Smooth muscle cell (in vitro differentiated cells): ENCODE measurements around the gene CCL8. TPM values are rescaled to one million over a fixed set of nuclear protein-coding genes. Genes with fewer than 3 reads are reported as not detected.
"Not testable (repeated sequence)": the region's sequence is repeated elsewhere in the genome, so short reads cannot be mapped to it uniquely, and the experiment has no call there.

ENCODE experiments used
- DNase-seq: peaks from one replicate; lab custom pipeline; 2025; ENCODE audit not compliant: unreplicated experiment; lab: John Stamatoyannopoulos, UW
- H2AFZ ChIP-seq: fragments of 200-600 bp; sonication (generic); 2 replicates; pipeline ENCODE4 v1.6.0; 2016; ENCODE audit warnings: antibody characterized with exemption, low read depth, mild to moderate bottlenecking
- H3F3A ChIP-seq: fragments of 200-600 bp; sonication (generic); 2 replicates; pipeline ENCODE4 v1.6.0; 2017; ENCODE audit warnings: antibody characterized with exemption, low read depth
- H3K27ac ChIP-seq: fragments of 200-600 bp; sonication (generic); 2 replicates; pipeline ENCODE4 v1.5.1; 2016; ENCODE audit warnings: low read depth, mild to moderate bottlenecking
- H3K27me3 ChIP-seq: fragments of 200-600 bp; sonication (generic); 2 replicates; pipeline ENCODE4 v1.6.1; 2016; ENCODE audit warnings: low read depth, mild to moderate bottlenecking
- H3K36me3 ChIP-seq: fragments of 200-600 bp; sonication (generic); 2 replicates; pipeline ENCODE4 v1.5.1; 2016; ENCODE audit warnings: low read depth
- H3K4me1 ChIP-seq: fragments of 200-600 bp; sonication (generic); 2 replicates; pipeline ENCODE4 v1.5.1; 2016; ENCODE audit warnings: low read depth
- H3K4me2 ChIP-seq: fragments of 200-600 bp; sonication (generic); 2 replicates; pipeline ENCODE4 v1.6.0; 2016; ENCODE audit warnings: mild to moderate bottlenecking
- H3K4me3 ChIP-seq: fragments of 200-600 bp; sonication (generic); 2 replicates; pipeline ENCODE4 v1.5.1; 2016; ENCODE audit warnings: mild to moderate bottlenecking
- H3K79me2 ChIP-seq: fragments of 200-600 bp; sonication (generic); 2 replicates; pipeline ENCODE4 v1.6.0; 2016; ENCODE audit warnings: low read depth, mild to moderate bottlenecking
- H3K9ac ChIP-seq: fragments of 200-600 bp; sonication (generic); 2 replicates; pipeline ENCODE4 v1.6.0; 2016; ENCODE audit warnings: low read depth
- H3K9me3 ChIP-seq: fragments of 200-600 bp; sonication (generic); replicated peaks from 2 replicates; pipeline ENCODE4 v1.5.1; 2016; ENCODE audit warnings: low read depth
- H4K20me1 ChIP-seq: fragments of 200-600 bp; sonication (generic); 2 replicates; pipeline ENCODE4 v1.6.0; 2016; ENCODE audit warnings: low read depth
- WGBS: methylation state at CpG from one replicate; pipeline ENCODE4 v1.1.7; 2016; ENCODE audit warnings: low lambda C conversion rate; 5-methylcytosine and 5-hydroxymethylcytosine counted together
- polyA plus RNA-seq: library from polyadenylated mRNA; unstranded; fragments of >200 nt; fragmentation: Nextera tagmentation; extraction: Ambion mirVana; gene quantifications from 2 replicates; pipeline ENCODE4 v1.2.1, GENCODE V29; 2016
- total RNA-seq: library from RNA; depleted of rRNA; stranded (reverse); fragments of >200 nt; gene quantifications from 2 replicates; pipeline ENCODE4 v1.2.3, GENCODE V29; 2014
- TF ChIP-seq, protein P1 (sequence below): fragments of 200-600 bp; sonication (generic); IDR thresholded peaks from 2 replicates; pipeline ENCODE4 v1.5.1; 2017; ENCODE audit warnings: borderline replicate concordance, mild to moderate bottlenecking, antibody characterized with exemption; ENCODE audit not compliant: insufficient read depth, poor library complexity, severe bottlenecking

Gene CCL8
- total and polyA plus RNA-seq, 2 experiments from 2014 or later = not detected

DNA sequence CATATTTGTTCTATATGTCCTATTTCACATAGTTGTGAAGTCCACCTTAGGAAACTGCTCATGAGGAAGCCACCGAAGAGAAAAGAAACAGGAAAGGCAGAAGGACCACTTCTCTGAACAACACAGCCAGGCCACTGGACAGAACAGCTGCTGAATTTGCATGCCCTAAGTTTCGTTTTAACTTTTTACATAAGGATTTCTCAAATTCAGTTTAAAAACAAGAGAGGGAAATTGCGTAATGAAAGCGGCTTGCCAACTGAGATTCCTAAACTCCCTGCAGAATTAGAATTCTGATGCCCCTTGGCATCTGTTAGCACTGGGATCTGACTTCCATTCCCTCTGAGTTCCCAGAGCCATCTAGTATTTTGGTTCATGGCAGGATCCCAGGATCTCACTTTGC is 5.0 kb upstream of the CCL8 start:
- Histone ChIP-seq H3K4me2 (no peak overlapping the region), H4K20me1 (no peaks in the 10 kb centered on the region), H3K4me3 (no peak overlapping the region), H3K9ac (no peak overlapping the region), H3K79me2 (no peaks in the 10 kb centered on the region), H3K27me3 (peaks cover 12% of the 10 kb centered on the region), H3F3A (no peaks in the 10 kb centered on the region), H3K36me3 (no peaks in the 10 kb centered on the region), H3K27ac (no peak overlapping the region), H2AFZ (no peak overlapping the region), H3K9me3 (no peaks in the 10 kb centered on the region), H3K4me1 (no peaks in the 10 kb centered on the region)
- WGBS = 80% methylated on average over 4 of the region's 4 CpGs
- DNase-seq = no peak
- TF ChIP-seq, protein P1, sequence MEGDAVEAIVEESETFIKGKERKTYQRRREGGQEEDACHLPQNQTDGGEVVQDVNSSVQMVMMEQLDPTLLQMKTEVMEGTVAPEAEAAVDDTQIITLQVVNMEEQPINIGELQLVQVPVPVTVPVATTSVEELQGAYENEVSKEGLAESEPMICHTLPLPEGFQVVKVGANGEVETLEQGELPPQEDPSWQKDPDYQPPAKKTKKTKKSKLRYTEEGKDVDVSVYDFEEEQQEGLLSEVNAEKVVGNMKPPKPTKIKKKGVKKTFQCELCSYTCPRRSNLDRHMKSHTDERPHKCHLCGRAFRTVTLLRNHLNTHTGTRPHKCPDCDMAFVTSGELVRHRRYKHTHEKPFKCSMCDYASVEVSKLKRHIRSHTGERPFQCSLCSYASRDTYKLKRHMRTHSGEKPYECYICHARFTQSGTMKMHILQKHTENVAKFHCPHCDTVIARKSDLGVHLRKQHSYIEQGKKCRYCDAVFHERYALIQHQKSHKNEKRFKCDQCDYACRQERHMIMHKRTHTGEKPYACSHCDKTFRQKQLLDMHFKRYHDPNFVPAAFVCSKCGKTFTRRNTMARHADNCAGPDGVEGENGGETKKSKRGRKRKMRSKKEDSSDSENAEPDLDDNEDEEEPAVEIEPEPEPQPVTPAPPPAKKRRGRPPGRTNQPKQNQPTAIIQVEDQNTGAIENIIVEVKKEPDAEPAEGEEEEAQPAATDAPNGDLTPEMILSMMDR = no peak

GRCh38 chr17:34318474-34318873 is 761 bp upstream of the CCL8 start:
- H2AFZ ChIP-seq = no peak overlapping the region
- no peaks in the 10 kb centered on the region for H3K36me3 ChIP-seq
- 72% methylated on average over 3 of the region's 3 CpGs for WGBS
- H3K4me2 ChIP-seq = no peak overlapping the region
- TF ChIP-seq, protein P1 = no peak
- H3K79me2 ChIP-seq = no peaks in the 10 kb centered on the region
- H3K4me1 ChIP-seq = no peaks in the 10 kb centered on the region
- H3K27ac ChIP-seq = no peak overlapping the region
- peaks cover 12% of the 10 kb centered on the region for H3K27me3 ChIP-seq
- H3K9me3 ChIP-seq = no peaks in the 10 kb centered on the region
- no peaks in the 10 kb centered on the region for H3F3A ChIP-seq
- H3K4me3 ChIP-seq = no peak overlapping the region
- no peak overlapping the region for H3K9ac ChIP-seq
- H4K20me1 ChIP-seq = no peaks in the 10 kb centered on the region
- no peak for DNase-seq

DNA sequence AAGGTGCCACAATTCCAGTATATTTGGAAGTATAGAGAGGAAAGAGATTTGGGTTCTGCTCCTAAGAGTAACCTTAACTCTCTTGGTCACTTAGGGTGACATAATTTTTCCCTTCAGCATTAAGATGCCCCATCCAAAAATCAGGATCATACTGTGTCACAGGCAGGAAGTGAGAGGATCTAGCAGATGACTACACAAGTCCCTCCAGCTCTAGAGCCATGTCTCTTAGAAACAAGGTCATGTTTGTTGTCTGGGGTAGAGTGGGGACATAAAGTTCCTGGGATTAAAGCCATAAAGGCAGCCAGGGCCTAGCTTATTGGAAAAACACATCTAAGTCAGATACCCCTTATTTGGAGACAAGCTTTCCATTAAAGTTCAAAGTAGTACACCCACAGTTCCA is 2.7 kb downstream of the CCL8 start:
- TF ChIP-seq, protein P1 = no peak
- Histone ChIP-seq H3K4me1 (no peaks in the 10 kb centered on the region), H3K36me3 (no peaks in the 10 kb centered on the region), H4K20me1 (no peaks in the 10 kb centered on the region), H3K4me2 (no peak overlapping the region), H3K27me3 (no peaks in the 10 kb centered on the region), H3K9me3 (no peaks in the 10 kb centered on the region), H3K79me2 (no peaks in the 10 kb centered on the region), H2AFZ (no peak overlapping the region), H3K27ac (no peak overlapping the region), H3F3A (no peaks in the 10 kb centered on the region), H3K9ac (no peak overlapping the region), H3K4me3 (no peak overlapping the region)
- DNase-seq = no peak

DNA sequence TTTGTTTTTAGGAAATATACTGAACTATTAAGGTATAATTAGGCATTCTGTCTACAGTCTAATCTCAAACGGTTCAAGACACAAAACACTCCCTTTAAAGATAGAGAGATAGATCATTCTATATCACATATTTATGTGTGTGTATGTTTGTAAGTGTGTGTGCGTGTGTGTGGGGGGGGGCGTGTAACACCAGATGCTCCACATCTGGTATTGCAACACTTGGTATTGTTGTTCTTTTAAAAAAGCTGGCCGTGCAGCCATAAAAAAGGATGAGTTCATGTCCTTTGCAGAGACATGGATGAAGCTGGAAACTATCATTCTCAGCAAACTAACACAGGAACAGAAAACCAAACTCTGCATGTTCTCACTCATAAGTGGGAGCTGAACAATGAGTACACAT is 8.3 kb downstream of the CCL8 start:
- not testable (repeated sequence) for H3K36me3 ChIP-seq, H3F3A ChIP-seq, H3K4me3 ChIP-seq, H3K4me2 ChIP-seq, DNase-seq, H3K9ac ChIP-seq, H3K4me1 ChIP-seq, H4K20me1 ChIP-seq, H3K27ac ChIP-seq, H3K9me3 ChIP-seq, H3K27me3 ChIP-seq, H3K79me2 ChIP-seq, H2AFZ ChIP-seq
- 53% methylated on average over 4 of the region's 4 CpGs for WGBS
